HCT116 (cell line): ENCODE data around the gene DHRS7B. TPM values are rescaled to one million over a fixed set of nuclear protein-coding genes. Genes with fewer than 3 reads are reported as not detected.

Experiments
- ATAC-seq: fragments of 200-7000 bp; cut with Tn5 transposase; 2 replicates; pipeline ENCODE4 v1.9.1; 2020; ENCODE audit warnings: mild to moderate bottlenecking, moderate library complexity
- BruUV-seq: library from RNA; stranded (reverse); fragments of 400-500 nt; replicated peaks from 2 replicates; lab custom pipeline; 2021; lab: Mats Ljungman, UMichigan
- CTCF ChIA-PET: fragments of 300-600 bp; sonication (Branson Sonifier 250); formaldehyde crosslinking; loops from one replicate; lab custom pipeline; 2021; ENCODE audit warnings: antibody characterized with exemption; lab: Charles Lee
- POLR2A ChIA-PET: fragments of 300-600, 350-600 bp; sonication (Branson Sonifier 250); formaldehyde crosslinking; loops from one replicate; lab custom pipeline; 2021; ENCODE audit warnings: antibody characterized with exemption; lab: Charles Lee
- RAD21 ChIA-PET, 2 experiments: fragments of 300-600 bp; sonication (Branson Sonifier 250); formaldehyde crosslinking; loops; one replicate each; lab custom pipeline; 2023; ENCODE audit warnings: low total read pairs in 2 of 2; ENCODE audit not compliant: uncharacterized antibody in 2 of 2, unreplicated experiment in 2 of 2, low non-redundant PET in 1 of 2; lab: Charles Lee
- DNase-seq: peaks from one replicate; pipeline ENCODE4 v3.0.0-alpha.2; 2010; ENCODE audit warnings: low read depth, low spot score
- H2AFZ ChIP-seq: fragments of 200-600 bp; shearing (Covaris generic), sonication (generic); 2 replicates; pipeline ENCODE4 v1.6.1; 2017; ENCODE audit warnings: low read depth, mixed run types, mixed read lengths, antibody characterized with exemption, low read length; ENCODE audit not compliant: poor library complexity, severe bottlenecking
- H3K27ac ChIP-seq: 2 replicates; pipeline ENCODE4 v1.5.1; 2012; ENCODE audit warnings: low read depth, low read length
- H3K27me3 ChIP-seq: fragments of 200-600 bp; sonication (generic); 2 replicates; pipeline ENCODE4 v1.6.1; 2016; ENCODE audit warnings: mixed run types, low read length, mixed read lengths; ENCODE audit not compliant: insufficient read depth
- H3K36me3 ChIP-seq, 2 experiments: fragments of 200-500 bp in 1 of 2; fragments of 200-600 bp in 1 of 2; sonication (Bioruptor generic) in 1 of 2; sonication (generic) in 1 of 2; 2 replicates each; pipeline versions ENCODE4 v1.5.1 to v1.6.1; 2014 to 2016; ENCODE audit warnings: low read length in 2 of 2, inconsistent platforms in 1 of 2, mixed read lengths in 1 of 2, mixed run types in 1 of 2; ENCODE audit not compliant: insufficient read depth in 2 of 2, control insufficient read depth in 1 of 2
- H3K4me1 ChIP-seq, 2 experiments: fragments of 200-600 bp in 1 of 2; sonication (generic) in 1 of 2; 2 replicates each; pipeline versions ENCODE4 v1.5.1 to v1.6.1; 2012 to 2017; ENCODE audit warnings: low read length in 2 of 2, inconsistent platforms in 1 of 2, mild to moderate bottlenecking in 1 of 2, mixed read lengths in 1 of 2, mixed run types in 1 of 2, moderate library complexity in 1 of 2; ENCODE audit not compliant: insufficient read depth in 2 of 2, control insufficient read depth in 1 of 2
- H3K4me2 ChIP-seq: fragments of 200-600 bp; sonication (generic); 2 replicates; pipeline ENCODE4 v1.6.1; 2017; ENCODE audit warnings: mixed run types, low read length, mixed read lengths
- H3K4me3 ChIP-seq, 2 experiments: fragments of 200-600 bp in 1 of 2; sonication (generic) in 1 of 2; replicated peaks in 1 of 2; 2 replicates each; pipeline ENCODE4 v1.5.1; 2011 to 2016; ENCODE audit warnings: low read length in 2 of 2, control low read depth in 1 of 2, low read depth in 1 of 2, mild to moderate bottlenecking in 1 of 2, mixed read lengths in 1 of 2, mixed run types in 1 of 2
- H3K79me2 ChIP-seq: fragments of 200-600 bp; sonication (generic); 2 replicates; pipeline ENCODE4 v1.6.1; 2017; ENCODE audit warnings: mild to moderate bottlenecking, mixed run types, low read length, moderate library complexity, mixed read lengths; ENCODE audit not compliant: insufficient read depth
- H3K9ac ChIP-seq: fragments of 200-600 bp; sonication (generic); 2 replicates; pipeline ENCODE4 v1.6.1; 2016; ENCODE audit warnings: low read length, mixed read lengths
- H3K9me2 ChIP-seq: fragments of 200-600 bp; sonication (generic), shearing (Covaris generic); 2 replicates; pipeline ENCODE4 v1.6.1; 2017; ENCODE audit warnings: mixed run types, mild to moderate bottlenecking, moderate library complexity; ENCODE audit not compliant: insufficient read depth
- H3K9me3 ChIP-seq, 2 experiments: fragments of 200-500 bp in 1 of 2; fragments of 200-600 bp in 1 of 2; sonication (Bioruptor generic) in 1 of 2; sonication (generic) in 1 of 2; 2 replicates each; pipeline ENCODE4 v1.6.1; 2014 to 2017; ENCODE audit warnings: low read length in 2 of 2, mixed read lengths in 2 of 2, inconsistent platforms in 1 of 2, low read depth in 1 of 2, mild to moderate bottlenecking in 1 of 2, mixed run types in 1 of 2, moderate library complexity in 1 of 2; ENCODE audit not compliant: control insufficient read depth in 1 of 2, insufficient read depth in 1 of 2
- H4K20me1 ChIP-seq: fragments of 200-600 bp; sonication (generic), shearing (Covaris generic); 2 replicates; pipeline ENCODE4 v1.6.1; 2017; ENCODE audit warnings: mixed run types, mild to moderate bottlenecking, moderate library complexity; ENCODE audit not compliant: insufficient read depth
- ATF3 ChIP-seq: IDR thresholded peaks from 2 replicates; pipeline ENCODE4 v1.6.1; 2012
- EZH2phosphoT487 ChIP-seq: fragments of 200-600 bp; IDR thresholded peaks from 2 replicates; pipeline ENCODE4 v1.6.1; 2018; ENCODE audit warnings: antibody characterized with exemption, borderline replicate concordance
- FOSL1 ChIP-seq: IDR thresholded peaks from 2 replicates; pipeline ENCODE4 v1.6.1; 2012; ENCODE audit warnings: low read depth
- JUND ChIP-seq: IDR thresholded peaks from 2 replicates; pipeline ENCODE4 v1.6.1; 2012
- POLR2A ChIP-seq: IDR thresholded peaks from 2 replicates; pipeline ENCODE4 v1.7.0; 2011; ENCODE audit warnings: borderline replicate concordance; ENCODE audit not compliant: insufficient read depth, insufficient read length; ENCODE audit errors: extremely low read depth
- RAD21 ChIP-seq: IDR thresholded peaks from 2 replicates; pipeline ENCODE4 v1.6.1; 2012; ENCODE audit warnings: low read depth, mild to moderate bottlenecking
- SP1 ChIP-seq: IDR thresholded peaks from 2 replicates; pipeline ENCODE4 v1.6.1; 2012; ENCODE audit warnings: low read depth
- SRF ChIP-seq: IDR thresholded peaks from 2 replicates; pipeline ENCODE4 v1.6.1; 2012; ENCODE audit warnings: low read depth
- TCF7L2 ChIP-seq: IDR thresholded peaks from 2 replicates; pipeline ENCODE4 v1.7.0; 2011; ENCODE audit warnings: borderline replicate concordance, inconsistent platforms; ENCODE audit not compliant: insufficient read depth, insufficient read length; ENCODE audit errors: extremely low read depth
- ZBTB33 ChIP-seq: IDR thresholded peaks from 2 replicates; pipeline ENCODE4 v1.6.1; 2011; ENCODE audit warnings: mild to moderate bottlenecking, low read length, moderate library complexity; ENCODE audit not compliant: insufficient replicate concordance; ENCODE audit errors: extremely low read depth
- ZFX ChIP-seq: fragments of 450-650 bp; IDR thresholded peaks from 2 replicates; pipeline ENCODE4 v1.6.1; 2017
- ZNF274 ChIP-seq: fragments of 200-500 bp; sonication (Bioruptor generic); IDR thresholded peaks from 2 replicates; pipeline ENCODE4 v1.6.1; 2014; ENCODE audit warnings: mild to moderate bottlenecking, low read depth, low read length, inconsistent platforms
- intact Hi-C: fragments of 100-400 bp; cut with micrococcal nuclease; formaldehyde crosslinking; loops from 2 replicates; pipeline ENCODE4 v1.10.0; 2022
- total RNA-seq: library from RNA; stranded (reverse); gene quantifications from one replicate; pipeline ENCODE4 v1.2.1, GENCODE V29; 2021; ENCODE audit not compliant: unreplicated experiment

Gene DHRS7B
- total RNA-seq, 1 experiment from 2014 or later: 19.6 TPM

- no peak overlapping the region for H3K27ac ChIP-seq
- ChIA-PET CTCF (no interaction called here), POLR2A (no interaction called here), RAD21 (no interaction called here)
- H4K20me1 ChIP-seq: no peaks in the 10 kb centered on the region
- no peak overlapping the region for H3K9ac ChIP-seq
- DNase-seq (no peak), ATAC-seq (no peak)
- no TSS peak for BruUV-seq
- TF ChIP-seq JUND (no peak), ZBTB33 (no peak), SRF (no peak), RAD21 (no peak), SP1 (no peak), TCF7L2 (no peak), ZFX (no peak), FOSL1 (no peak), ZNF274 (no peak), ATF3 (no peak), EZH2phosphoT487 (no peak), POLR2A (no peak)
- no peaks in the 10 kb centered on the region for H3K9me3 ChIP-seq
- peaks cover 4 to 23% of the 10 kb centered on the region in 2 experiments; a peak in 3 of 4 replicates for H3K4me1 ChIP-seq
- H3K9me2 ChIP-seq: no peaks in the 10 kb centered on the region
- H2AFZ ChIP-seq: no peak overlapping the region
- H3K4me3 ChIP-seq: no peak overlapping the region
- H3K79me2 ChIP-seq: no peaks in the 10 kb centered on the region
- intact Hi-C loops: no loop called here
- no peaks in the 10 kb centered on the region for H3K27me3 ChIP-seq
- H3K4me2 ChIP-seq: no peak overlapping the region
- H3K36me3 ChIP-seq: no peaks in the 10 kb centered on the region
Observed at GRCh38 chr17:21095735-21096134, 31.0 kb upstream of the DHRS7B start.
